Measurements from ENCODE around the gene GBF1. TPM values are rescaled to one million over a fixed set of nuclear protein-coding genes. Genes with fewer than 3 reads are reported as not detected.

GBF1 gene
- 23.5 to 28.7 TPM (median 26.8 TPM) in 5 replicates for total RNA-seq (2022; extraction: Qiagen RNA extraction; ENCODE audit: low read depth)

GRCh38 chr10:102245082-102245931, at the start of gene GBF1:
GBF1 (plus strand) TSS chr10:102245532; CDS start chr10:102258939, 13,407 bp downstream.

DNA sequence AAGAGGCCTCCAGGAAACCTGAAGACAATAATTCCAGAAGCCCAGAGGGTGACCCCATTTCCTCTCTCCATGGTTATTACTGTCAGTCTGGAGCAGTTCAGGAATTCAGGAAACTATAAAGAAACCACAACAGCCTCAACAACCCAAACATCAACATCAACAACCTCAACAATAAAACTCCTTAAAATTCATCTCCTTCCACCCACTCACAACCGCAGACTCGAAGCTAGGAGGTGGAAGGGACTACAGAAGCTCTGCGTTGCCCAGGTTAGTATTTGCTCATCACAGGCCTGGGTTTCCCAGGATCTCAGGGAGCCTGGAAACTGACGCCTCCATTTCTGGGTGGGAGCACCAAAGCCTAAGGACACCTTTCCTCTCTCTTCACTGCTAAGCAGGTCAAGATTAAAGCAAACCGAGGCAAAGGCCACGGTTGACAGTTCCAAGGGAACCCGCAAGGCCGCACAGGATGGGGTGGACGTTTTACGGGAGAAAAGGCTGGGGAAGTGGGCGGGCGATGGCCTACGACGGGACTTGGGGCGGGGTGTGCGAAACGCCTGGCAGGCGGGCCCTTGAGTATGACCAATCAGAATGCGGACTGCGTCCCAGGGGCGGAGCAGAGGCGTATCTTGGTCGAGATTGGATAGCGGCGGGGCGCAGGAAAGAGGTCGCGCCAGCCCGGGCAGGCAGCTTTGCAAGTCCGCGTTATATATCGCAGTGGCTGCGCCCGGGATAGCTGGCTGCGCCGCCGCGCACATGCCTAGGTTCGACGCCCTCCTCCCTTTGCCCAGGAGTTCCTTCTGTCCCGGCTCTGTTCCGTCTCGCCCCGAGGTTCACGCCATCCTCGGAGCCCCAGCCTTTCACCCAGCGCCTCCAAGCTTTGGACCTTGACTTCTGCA, 19.4 kb upstream of the GBF1 start, which contains the start of gene ELOVL3:
Gene ELOVL3, plus strand, starts transcription at position 654 of the 896 bp plus-strand sequence. CDS start 250 bp downstream, outside the sequence.

DNA sequence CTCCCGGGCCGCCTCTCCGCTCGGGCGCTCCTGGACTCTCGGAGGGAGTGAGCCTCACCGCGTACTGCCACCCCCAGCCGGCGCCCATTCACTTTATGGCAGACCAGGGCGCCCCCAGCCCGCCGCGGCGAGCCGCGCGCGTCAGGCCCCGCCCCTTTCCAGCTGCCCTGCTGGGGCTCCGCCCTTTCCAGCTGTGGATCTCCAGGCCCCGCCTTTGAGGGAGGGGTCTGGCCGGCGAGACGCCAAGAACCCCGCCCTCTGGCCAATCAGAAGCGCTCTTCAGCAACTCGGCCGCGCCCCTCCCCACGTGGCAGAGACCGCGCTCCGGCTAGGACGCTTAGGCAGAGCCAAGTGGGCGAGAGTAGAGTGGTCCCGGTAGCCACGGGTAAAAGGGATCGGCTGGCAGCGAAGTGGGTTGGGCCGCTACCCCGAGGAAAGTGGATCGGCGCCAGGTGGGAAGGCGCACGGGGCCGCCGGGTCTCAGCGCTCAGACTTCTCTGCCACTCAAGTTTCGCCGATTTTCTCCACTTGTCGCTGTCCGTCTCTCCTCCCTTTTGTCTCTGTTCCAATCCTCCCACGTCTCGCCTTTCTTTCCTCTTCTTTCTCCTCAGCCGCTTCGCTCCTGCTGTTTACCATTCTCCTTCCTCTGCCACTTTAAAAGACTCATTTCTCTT, 3.8 kb upstream of the GBF1 start, which contains the start of gene PITX3:
Gene PITX3, minus strand, starts transcription at position 69 of the 674 bp plus-strand sequence. CDS start 9,432 bp downstream, outside the sequence.

DNA sequence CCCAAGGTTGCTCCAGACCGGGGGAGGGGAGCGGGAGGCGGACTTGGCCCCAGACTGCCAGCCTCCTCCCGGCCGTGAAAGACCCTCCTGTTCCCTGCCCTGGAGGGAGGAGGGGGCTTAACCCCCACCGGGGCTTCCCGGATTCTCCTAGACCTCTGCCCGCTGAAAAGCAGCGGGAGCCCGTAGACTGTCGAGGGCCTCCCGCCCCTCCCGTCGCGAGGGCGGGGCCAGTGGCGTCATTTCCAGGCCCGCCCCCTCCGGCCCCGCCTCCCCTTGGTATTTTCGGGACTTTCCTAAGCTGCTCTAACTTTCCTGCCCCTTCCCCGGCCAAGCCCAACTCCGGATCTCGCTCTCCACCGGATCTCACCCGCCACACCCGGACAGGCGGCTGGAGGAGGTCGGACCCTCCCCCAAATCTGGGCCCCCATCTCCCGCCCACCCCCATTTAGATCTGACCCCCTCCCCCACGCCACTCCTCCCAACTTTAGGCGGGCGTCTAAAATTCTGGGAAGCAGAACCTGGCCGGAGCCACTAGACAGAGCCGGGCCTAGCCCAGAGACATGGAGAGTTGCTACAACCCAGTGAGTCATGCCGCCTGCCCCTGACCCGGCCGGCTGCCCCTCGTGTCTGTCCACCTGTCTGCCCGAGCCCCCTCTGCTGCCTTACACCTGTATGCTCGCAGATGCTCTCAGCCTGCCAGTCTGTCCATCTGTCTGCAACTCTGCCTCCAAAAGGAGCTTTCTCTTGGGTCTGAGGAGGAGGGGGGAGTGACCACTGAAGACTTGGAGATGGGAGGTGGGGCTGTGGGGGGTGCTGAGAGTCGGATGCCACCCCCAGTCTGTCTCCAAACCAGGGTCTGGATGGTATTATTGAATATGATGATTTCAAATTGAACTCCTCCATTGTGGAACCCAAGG, 150.3 kb downstream of the GBF1 start, which contains the start of gene NFKB2:
Gene NFKB2, plus strand, starts transcription at position 306 of the 917 bp plus-strand sequence. Its CDS starts 255 bp downstream, at position 561.

DNA sequence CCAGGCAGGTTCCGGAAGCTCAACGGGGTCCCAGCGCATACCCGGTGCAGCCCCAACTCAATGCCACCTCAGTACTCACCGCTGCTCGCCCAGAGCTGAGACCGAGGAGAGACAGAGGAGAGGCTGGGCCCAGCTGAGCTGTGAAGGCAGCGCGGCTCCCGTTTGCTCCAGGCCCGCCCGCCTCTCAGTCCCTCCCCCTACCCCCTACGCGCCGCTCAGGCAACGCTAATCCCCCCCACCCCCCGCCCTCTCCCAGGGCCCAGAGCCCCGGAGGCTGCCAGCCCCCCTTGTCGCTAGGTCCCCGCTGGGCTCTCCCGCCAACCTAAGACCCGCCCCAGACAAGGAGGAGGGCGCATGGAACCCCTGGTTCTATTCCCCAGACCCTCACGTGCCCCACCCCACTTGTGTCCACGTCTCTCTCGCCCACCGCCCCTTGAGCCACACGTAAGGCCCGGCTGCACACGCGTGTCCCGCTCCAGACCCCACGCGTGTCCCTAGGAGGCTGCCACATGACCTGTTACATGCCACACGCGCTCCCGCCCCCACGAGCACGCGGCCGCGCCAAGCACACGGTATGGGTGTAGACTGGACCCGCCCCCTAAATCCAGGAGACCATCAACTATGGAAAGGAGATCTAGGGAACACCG, 173.4 kb downstream of the GBF1 start, which contains the start of gene PSD:
Gene PSD, minus strand, starts transcription at position 164 of the 647 bp plus-strand sequence. CDS start 1,747 bp downstream, outside the sequence.

GRCh38 chr10:102420714-102421506, 175.6 kb downstream of the GBF1 start, which contains the start of gene FBXL15:
FBXL15 (plus strand) TSS chr10:102420836; CDS start chr10:102421130, 294 bp downstream.

Other genes starting within 250 kb of the GBF1 start
- 11.4 to 12.6 TPM (median 12.1 TPM) in 5 replicates for gene ARMH3, start 189.4 kb upstream of the GBF1 start, total RNA-seq (2022; extraction: Qiagen RNA extraction; ENCODE audit: low read depth)
- 23.6 to 38.2 TPM (median 33.1 TPM) in 5 replicates for gene HPS6, start 180.2 kb upstream of the GBF1 start, total RNA-seq (2022; extraction: Qiagen RNA extraction; ENCODE audit: low read depth)
- 33.6 to 41.5 TPM (median 39.4 TPM) in 5 replicates for gene LDB1, start 125.2 kb upstream of the GBF1 start, total RNA-seq (2022; extraction: Qiagen RNA extraction; ENCODE audit: low read depth)
- 51.5 to 65.6 TPM (median 59.4 TPM) in 5 replicates for gene PPRC1, start 112.5 kb upstream of the GBF1 start, total RNA-seq (2022; extraction: Qiagen RNA extraction; ENCODE audit: low read depth)
- gene NOLC1, start 93.1 kb upstream of the GBF1 start, total RNA-seq (2022; extraction: Qiagen RNA extraction; ENCODE audit: low read depth): 180 to 198 TPM (median 191 TPM) in 5 replicates
- 0.21 to 0.50 TPM (median 0.37 TPM) in 5 replicates for gene ELOVL3, start 19.2 kb upstream of the GBF1 start, total RNA-seq (2022; extraction: Qiagen RNA extraction; ENCODE audit: low read depth)
- gene PITX3, start 4.0 kb upstream of the GBF1 start, total RNA-seq (2022; extraction: Qiagen RNA extraction; ENCODE audit: low read depth): 0.22 to 0.46 TPM (median 0.27 TPM) in 5 replicates
- 77.0 to 127 TPM (median 98.1 TPM) in 5 replicates for gene NFKB2, start 150.2 kb downstream of the GBF1 start, total RNA-seq (2022; extraction: Qiagen RNA extraction; ENCODE audit: low read depth)
- 0.24 to 0.91 TPM (median 0.30 TPM) in 5 replicates for gene PSD, start 173.3 kb downstream of the GBF1 start, total RNA-seq (2022; extraction: Qiagen RNA extraction; ENCODE audit: low read depth)
- gene FBXL15, start 175.3 kb downstream of the GBF1 start, total RNA-seq (2022; extraction: Qiagen RNA extraction; ENCODE audit: low read depth): 6.5 to 11.3 TPM (median 8.2 TPM) in 5 replicates
- 62.5 to 70.8 TPM (median 63.1 TPM) in 5 replicates for gene CUEDC2, start 187.0 kb downstream of the GBF1 start, total RNA-seq (2022; extraction: Qiagen RNA extraction; ENCODE audit: low read depth)
- gene C10orf95, start 206.0 kb downstream of the GBF1 start, total RNA-seq (2022; extraction: Qiagen RNA extraction; ENCODE audit: low read depth): 0.08 to 0.34 TPM (median 0.11 TPM) in 5 replicates

Data from A549 treated with CpdA at 1 μM for 4 hours (cell line).